Esophagus (tissue), 2 donors: ENCODE measurements around the gene TTC9. TPM values are rescaled to one million over a fixed set of nuclear protein-coding genes. Genes with fewer than 3 reads are reported as not detected.

Experiments
- H3K27ac ChIP-seq, 2 donors: one replicate each; pipeline ENCODE4 v1.5.1; 2013; ENCODE audit warnings: low read depth in 2 of 2, mild to moderate bottlenecking in 2 of 2, inconsistent platforms in 1 of 2, low read length in 1 of 2, moderate library complexity in 1 of 2
- H3K27me3 ChIP-seq, 2 donors: one replicate each; pipeline ENCODE4 v1.6.1; 2013; ENCODE audit warnings: low read length in 2 of 2, control low read depth in 1 of 2, mild to moderate bottlenecking in 1 of 2; ENCODE audit not compliant: insufficient read depth in 2 of 2, control insufficient read depth in 1 of 2
- H3K36me3 ChIP-seq, 2 donors: one replicate each; pipeline ENCODE4 v1.6.1; 2013; ENCODE audit warnings: low read length in 1 of 2; ENCODE audit not compliant: control insufficient read depth in 2 of 2, insufficient read depth in 2 of 2
- H3K4me1 ChIP-seq, 2 donors: one replicate each; pipeline ENCODE4 v1.6.1; 2013; ENCODE audit warnings: low read length in 1 of 2; ENCODE audit not compliant: control insufficient read depth in 2 of 2, insufficient read depth in 2 of 2
- H3K4me3 ChIP-seq, 2 donors: one replicate each; pipeline ENCODE4 v1.5.1; 2013; ENCODE audit warnings: low read length in 2 of 2, mild to moderate bottlenecking in 2 of 2, low read depth in 1 of 2, moderate library complexity in 1 of 2
- H3K9me3 ChIP-seq, 2 donors: one replicate each; pipeline ENCODE4 v1.6.1; 2013; ENCODE audit warnings: mild to moderate bottlenecking in 2 of 2, low read depth in 1 of 2, low read length in 1 of 2, moderate library complexity in 1 of 2; ENCODE audit not compliant: control insufficient read depth in 2 of 2, insufficient read depth in 1 of 2
- WGBS, 2 donors: extraction: QIAGEN DNeasy Blood & Tissue Kit; methylation state at CpG; one replicate each; pipeline ENCODE4 v1.1.7; 2013; 5-methylcytosine and 5-hydroxymethylcytosine counted together
- polyA plus RNA-seq, 2 donors: library from polyadenylated mRNA; stranded (reverse); fragments of 200-250 nt; gene quantifications; one replicate each; pipeline ENCODE4 v1.2.3, GENCODE V29; 2013
- donor health status: healthy with polysubstance abuse.
- donor health status: Bipolar disorder and iron deficiency.

TTC9 gene
- polyA plus RNA-seq, 2 donors, result 43.3 to 67.9 TPM

- H3K36me3 ChIP-seq, result no peaks in the 10 kb centered on the region
- no peaks in the 10 kb centered on the region for H3K4me1 ChIP-seq
- no peak overlapping the region for H3K27ac ChIP-seq
- no peaks in the 10 kb centered on the region for H3K9me3 ChIP-seq
- 87 to 93% methylated on average over 3 of the region's 3 CpGs for WGBS, 2 donors
- no peak overlapping the region for H3K4me3 ChIP-seq
- no peaks in the 10 kb centered on the region for H3K27me3 ChIP-seq
Measured at GRCh38 chr14:70616646-70617045, 25.1 kb upstream of the TTC9 start.

- WGBS, 2 donors, result 68 to 71% methylated on average over 2 of the region's 2 CpGs
- no peaks in the 10 kb centered on the region for H3K36me3 ChIP-seq
Measured at GRCh38 chr14:70618314-70618713, 23.4 kb upstream of the TTC9 start.

GRCh38 chr14:70619708-70620107, 22.0 kb upstream of the TTC9 start:
- H3K9me3 ChIP-seq, result no peaks in the 10 kb centered on the region
- H3K36me3 ChIP-seq, result no peaks in the 10 kb centered on the region
- no peaks in the 10 kb centered on the region for H3K4me1 ChIP-seq
- H3K4me3 ChIP-seq, result no peak overlapping the region
- no peaks in the 10 kb centered on the region for H3K27me3 ChIP-seq
- no peak overlapping the region for H3K27ac ChIP-seq

More at GRCh38 chr14:70618314-70618713, 23.4 kb upstream of the TTC9 start:
- Histone ChIP-seq H3K27ac (no peak overlapping the region), H3K9me3 (no peaks in the 10 kb centered on the region), H3K4me1 (no peaks in the 10 kb centered on the region), H3K4me3 (no peak overlapping the region), H3K27me3 (no peaks in the 10 kb centered on the region)

GRCh38 chr14:70622111-70622712, 19.5 kb upstream of the TTC9 start:
- Histone ChIP-seq H3K36me3 (no peaks in the 10 kb centered on the region), H3K4me1 (no peaks in the 10 kb centered on the region), H3K4me3 (no peak overlapping the region), H3K9me3 (no peaks in the 10 kb centered on the region), H3K27ac (no peak overlapping the region), H3K27me3 (no peaks in the 10 kb centered on the region)
- WGBS, 2 donors, result 44 to 45% methylated on average over 3 of the region's 3 CpGs

GRCh38 chr14:70624972-70625371, 16.7 kb upstream of the TTC9 start:
- Histone ChIP-seq H3K9me3 (no peaks in the 10 kb centered on the region), H3K4me1 (no peaks in the 10 kb centered on the region), H3K27ac (no peak overlapping the region), H3K4me3 (no peak overlapping the region), H3K36me3 (no peaks in the 10 kb centered on the region), H3K27me3 (no peaks in the 10 kb centered on the region)
- WGBS, 2 donors, result 79 to 81% methylated on average over 1 of the region's 1 CpG

GRCh38 chr14:70631948-70632347, 9.8 kb upstream of the TTC9 start:
- no peak overlapping the region for H3K4me3 ChIP-seq
- peaks cover 0 to 5% of the 10 kb centered on the region in 2 donors for H3K9me3 ChIP-seq
- H3K36me3 ChIP-seq, result no peaks in the 10 kb centered on the region
- 78 to 84% methylated on average over 3 of the region's 3 CpGs for WGBS, 2 donors
- no peaks in the 10 kb centered on the region for H3K27me3 ChIP-seq
- H3K4me1 ChIP-seq, result no peaks in the 10 kb centered on the region
- no peak overlapping the region for H3K27ac ChIP-seq

GRCh38 chr14:70635971-70636595, 5.6 kb upstream of the TTC9 start:
- Histone ChIP-seq H3K27me3 (no peaks in the 10 kb centered on the region), H3K36me3 (no peaks in the 10 kb centered on the region), H3K9me3 (peaks cover 0 to 5% of the 10 kb centered on the region in 2 donors), H3K4me1 (peaks cover 0 to 4% of the 10 kb centered on the region in 2 donors), H3K27ac (peak overlapping the region; percentile 72 to 83), H3K4me3 (no peak overlapping the region)
- 97% methylated on average over 6 of the region's 6 CpGs for WGBS, 2 donors

GRCh38 chr14:70638416-70638815, 3.3 kb upstream of the TTC9 start:
- H3K27ac ChIP-seq, result no peak overlapping the region
- no peaks in the 10 kb centered on the region for H3K27me3 ChIP-seq
- no peaks in the 10 kb centered on the region for H3K36me3 ChIP-seq
- 71 to 77% methylated on average over 2 of the region's 2 CpGs for WGBS, 2 donors
- H3K4me1 ChIP-seq, result peaks cover 0 to 5% of the 10 kb centered on the region in 2 donors
- H3K9me3 ChIP-seq, result peaks cover 0 to 5% of the 10 kb centered on the region in 2 donors
- H3K4me3 ChIP-seq, result peak overlapping the region in 1 of 2 donors; percentile 18

- Histone ChIP-seq H3K36me3 (no peaks in the 10 kb centered on the region), H3K9me3 (peaks cover 0 to under 1% of the 10 kb centered on the region in 2 donors), H3K4me1 (peaks cover 0 to 5% of the 10 kb centered on the region in 2 donors), H3K4me3 (peak overlapping the region; percentile 68 to 79), H3K27me3 (no peaks in the 10 kb centered on the region), H3K27ac (peak overlapping the region; percentile 79 to 83)
- 0 to 1% methylated on average over 28 of the region's 28 CpGs for WGBS, 2 donors
Measured at GRCh38 chr14:70640938-70641547, 673 bp upstream of the TTC9 start.
